Transverse colon (tissue), 4 donors: ENCODE results near the gene IL1RL1. TPM values are rescaled to one million over a fixed set of nuclear protein-coding genes. Genes with fewer than 3 reads are reported as not detected.
"Not testable (repeated sequence)": the region's sequence is repeated elsewhere in the genome, so short reads cannot be mapped to it uniquely, and the experiment has no call there.

ENCODE experiments used
- DNase-seq: peaks from one replicate; pipeline ENCODE4 v3.0.0-alpha.2; 2019
- H3K27ac ChIP-seq, 4 donors: fragments of 200-600 bp; sonication (generic); 2 replicates each; pipeline ENCODE4 v1.5.1; 2016 to 2018; ENCODE audit warnings: inconsistent platforms in 4 of 4
- H3K27me3 ChIP-seq: fragments of 200-600 bp; sonication (generic); 2 replicates; pipeline ENCODE4 v1.5.1; 2017; ENCODE audit warnings: inconsistent platforms
- H3K36me3 ChIP-seq, 4 donors: fragments of 200-600 bp; sonication (generic); 2 replicates each; pipeline ENCODE4 v1.5.1; 2017 to 2019; ENCODE audit warnings: inconsistent platforms in 4 of 4
- H3K4me1 ChIP-seq, 4 donors: fragments of 200-600 bp; sonication (generic); 2 replicates each; pipeline ENCODE4 v1.5.1; 2017 to 2020; ENCODE audit warnings: inconsistent platforms in 4 of 4
- H3K4me3 ChIP-seq, 4 donors: fragments of 200-600 bp; sonication (generic); 1 replicate in 1 of 4; 2 replicates in 3 of 4; pipeline versions ENCODE4 v1.5.1 to v1.6.1; 2017 to 2019; ENCODE audit warnings: inconsistent platforms in 4 of 4
- H3K9me3 ChIP-seq, 2 donors: fragments of 200-600 bp; sonication (generic); 2 replicates each; pipeline ENCODE4 v1.5.1; 2017 to 2019; ENCODE audit warnings: inconsistent platforms in 2 of 2
- CTCF ChIP-seq, 5 experiments: fragments of 200-600 bp in 3 of 5; fragments of 450-650 bp in 2 of 5; sonication (generic) in 3 of 5; IDR thresholded peaks; 1 replicate in 2 of 5; 2 replicates in 3 of 5; pipeline ENCODE4 v1.5.1; 2016 to 2017; ENCODE audit warnings: antibody characterized with exemption in 5 of 5, inconsistent platforms in 3 of 5, mild to moderate bottlenecking in 2 of 5, moderate library complexity in 1 of 5
- EP300 ChIP-seq: sonication (generic); formaldehyde crosslinking; IDR thresholded peaks from one replicate; pipeline ENCODE4 v1.6.1; 2017; ENCODE audit warnings: antibody characterized with exemption, low read depth
- POLR2A ChIP-seq: fragments of 450-650 bp; IDR thresholded peaks from one replicate; pipeline ENCODE4 v1.6.1; 2016; ENCODE audit warnings: antibody characterized with exemption, mild to moderate bottlenecking, moderate library complexity
- POLR2AphosphoS5 ChIP-seq, 3 donors: sonication (generic); formaldehyde crosslinking; IDR thresholded peaks; one replicate each; pipeline ENCODE4 v1.6.1; 2016; ENCODE audit warnings: antibody characterized with exemption in 3 of 3
- WGBS, 2 donors: methylation state at CpG; one replicate each; pipeline ENCODE4 v1.1.5; 2018; ENCODE audit warnings: low coverage in 1 of 2; 5-methylcytosine and 5-hydroxymethylcytosine counted together
- in situ Hi-C, 4 donors: fragments of 200-750 bp; cut with MboI; loops; one replicate each; pipeline versions ENCODE4 v1.15.0 to v1.15.1; 2017; ENCODE audit warnings: low sequenced_read_pairs in 3 of 4, low pct_ligation_motif_present in 1 of 4, low pct_unique_long_range_greater_than_20kb in 1 of 4
- intact Hi-C: fragments of 100-400 bp; cut with DNase I; formaldehyde crosslinking; loops from one replicate; pipeline ENCODE4 v1.15.1; 2023; ENCODE audit warnings: low total_unique reads
- total RNA-seq, 4 donors: library from RNA; depleted of rRNA; stranded (reverse); fragments of >200 nt; gene quantifications; one replicate each; pipeline ENCODE4 v1.1.0, GENCODE V29; 2016

Gene IL1RL1
- total RNA-seq, 4 donors from 2014 or later = 0.40 to 57.2 (median 11.7) TPM

- intact Hi-C loops = no loop called here
- Histone ChIP-seq H3K4me1 (no peaks in the 10 kb centered on the region), H3K4me3 (no peak overlapping the region), H3K27ac (no peak overlapping the region), H3K9me3 (no peaks in the 10 kb centered on the region), H3K36me3 (no peaks in the 10 kb centered on the region), H3K27me3 (no peaks in the 10 kb centered on the region)
- in situ Hi-C loops = no loop called here
- DNase-seq = no peak
- no peak for TF ChIP-seq POLR2A
- no peak for TF ChIP-seq POLR2AphosphoS5 (IDR thresholded peaks at IDR 0.05)
- TF ChIP-seq CTCF (IDR thresholded peaks at IDR 0.05) = no peak
- no peak for TF ChIP-seq EP300
- 67 to 86% methylated on average over 5 to 6 of the region's 6 CpGs for WGBS, 2 donors
Measured at GRCh38 chr2:102321941-102322719, 10.8 kb downstream of the IL1RL1 start.

GRCh38 chr2:102324914-102325313 lies 13.6 kb downstream of the IL1RL1 start:
- DNase-seq, H3K27me3 ChIP-seq, H3K9me3 ChIP-seq, H3K36me3 ChIP-seq, H3K4me1 ChIP-seq, in situ Hi-C loops, intact Hi-C loops, H3K27ac ChIP-seq, H3K4me3 ChIP-seq: not testable (repeated sequence)
- WGBS, 2 donors = 85% methylated on average over 5 of the region's 5 CpGs; no CpG with 5 or more reads in 1 of the 2 donors

GRCh38 chr2:102331311-102331980 lies 20.1 kb downstream of the IL1RL1 start:
- intact Hi-C loops = no loop called here
- in situ Hi-C loops = no loop called here
- WGBS, 2 donors = 68 to 69% methylated on average over 3 to 5 of the region's 5 CpGs
- Histone ChIP-seq H3K4me1 (no peaks in the 10 kb centered on the region), H3K9me3 (no peaks in the 10 kb centered on the region), H3K4me3 (no peak overlapping the region), H3K27me3 (no peaks in the 10 kb centered on the region), H3K36me3 (no peaks in the 10 kb centered on the region), H3K27ac (no peak overlapping the region)
- DNase-seq = no peak
- TF ChIP-seq CTCF (IDR thresholded peaks at IDR 0.05) (no peak), EP300 (no peak), POLR2AphosphoS5 (IDR thresholded peaks at IDR 0.05) (no peak), POLR2A (no peak)

GRCh38 chr2:102334486-102334885 lies 23.1 kb downstream of the IL1RL1 start:
- in situ Hi-C loops (no loop called here), intact Hi-C loops (no loop called here)
- H3K9me3 ChIP-seq = no peaks in the 10 kb centered on the region
- 78 to 88% methylated on average over 1 of the region's 1 CpG for WGBS, 2 donors
- H3K36me3 ChIP-seq = no peaks in the 10 kb centered on the region
- H3K4me1 ChIP-seq = no peaks in the 10 kb centered on the region
- DNase-seq = no peak
- no peak for TF ChIP-seq POLR2AphosphoS5 (IDR thresholded peaks at IDR 0.05)
- no peak for TF ChIP-seq CTCF (IDR thresholded peaks at IDR 0.05)
- TF ChIP-seq EP300 = no peak
- TF ChIP-seq POLR2A = no peak
- no peaks in the 10 kb centered on the region for H3K27me3 ChIP-seq
- no peak overlapping the region for H3K4me3 ChIP-seq
- no peak overlapping the region for H3K27ac ChIP-seq
